ENCODE measurements around the gene MEIOSIN. TPM values are rescaled to one million over a fixed set of nuclear protein-coding genes. Genes with fewer than 3 reads are reported as not detected.
A peak's percentile ranks its signal among the peaks of the same experiment; 100 is the strongest.
"Not testable (repeated sequence)": the region's sequence is repeated elsewhere in the genome, so short reads cannot be mapped to it uniquely, and the experiment has no call there.

MEIOSIN gene
- total RNA-seq (2021) (not detected in 2 replicates), Bru-seq, nascent RNA (percentile 3 among the genes with signal in this experiment), BruChase-seq, experiment 1, labeled RNA remaining after a 2-hour chase (percentile 3 among the genes with signal in this experiment), BruChase-seq, experiment 2, labeled RNA remaining after a 6-hour chase (percentile 8 among the genes with signal in this experiment)
- long read RNA-seq = 0 reads

- H3K9me2 ChIP-seq (ENCODE audit: insufficient read depth) = no peaks in the 10 kb centered on the region
- ChIA-PET CTCF (interaction anchor here (0.6 kb wide), 1 partner anchor 56 kb away, joined by 3 read pairs; no protein-coding TSS in a partner anchor), POLR2A (ENCODE audit: unreplicated experiment) (no interaction called here)
- H3K9me3 ChIP-seq (ENCODE audit: insufficient read depth, low read depth) = no peaks in the 10 kb centered on the region
- H3K36me3 ChIP-seq (ENCODE audit: low read depth) = no peaks in the 10 kb centered on the region
- peaks cover 13% of the 10 kb centered on the region for H3K4me1 ChIP-seq (replicated peaks; ENCODE audit: insufficient read depth)
- peaks cover 24% of the 10 kb centered on the region for H3K79me2 ChIP-seq (ENCODE audit: low read depth)
- H3K27me3 ChIP-seq (ENCODE audit: insufficient read depth, low read depth) = no peaks in the 10 kb centered on the region
- no peak within 1 kb of the TSS for H3K27ac ChIP-seq
- DNase-seq = no peak
- H3F3A ChIP-seq (ENCODE audit: insufficient read depth, low read depth) = peaks cover 26% of the 10 kb centered on the region
- peaks cover 1% of the 10 kb centered on the region; the same call in 1 of the 2 replicates for H4K20me1 ChIP-seq (ENCODE audit: insufficient read depth)
- no TSS peak for BruUV-seq (replicated peaks)
- H3K4me3 ChIP-seq = no peak within 1 kb of the TSS
- no peak for TF ChIP-seq CTCF (conservative IDR thresholded peaks at IDR 0.05)
- no peak for TF ChIP-seq EZH2 (IDR thresholded peaks at IDR 0.05; ENCODE audit: low read depth)
- intact Hi-C loops (cut with micrococcal nuclease; ENCODE audit: unreplicated experiment) = no loop called here
- H3K4me2 ChIP-seq = no peak within 1 kb of the TSS
- no peak within 1 kb of the TSS for H2AFZ ChIP-seq
Measured at GRCh38 chr19:45733160-45733810, at the start of gene MEIOSIN. TSS of gene MEIOSIN (plus strand) at chr19:45733439. CDS start at chr19:45735377, 1,938 bp downstream.

- Histone ChIP-seq H3K36me3 (ENCODE audit: low read depth) (peaks cover 30% of the 10 kb centered on the region; the same call in 1 of the 2 replicates), H3F3A (ENCODE audit: insufficient read depth, low read depth) (peaks cover 76% of the 10 kb centered on the region), H4K20me1 (ENCODE audit: insufficient read depth) (peaks cover 25% of the 10 kb centered on the region), H3K79me2 (ENCODE audit: low read depth) (peaks cover 18% of the 10 kb centered on the region)
- H3K27ac ChIP-seq; BruUV-seq (replicated peaks); H3K4me3 ChIP-seq; CTCF ChIA-PET; H3K4me2 ChIP-seq; H3K27me3 ChIP-seq (ENCODE audit: insufficient read depth, low read depth); H3K4me1 ChIP-seq (replicated peaks; ENCODE audit: insufficient read depth); H3K9me2 ChIP-seq (ENCODE audit: insufficient read depth); DNase-seq; H2AFZ ChIP-seq; intact Hi-C loops (cut with micrococcal nuclease; ENCODE audit: unreplicated experiment); H3K9me3 ChIP-seq (ENCODE audit: insufficient read depth, low read depth): not testable (repeated sequence)
- POLR2A ChIA-PET (ENCODE audit: unreplicated experiment) = interaction anchor here (0.6 kb wide), 3 partner anchors 13 to 727 kb away, joined by 4 to 13 read pairs (median 9); no protein-coding TSS in a partner anchor
Measured at GRCh38 chr19:45685045-45685444, 48.2 kb upstream of the MEIOSIN start.

- H3K9me2 ChIP-seq (ENCODE audit: insufficient read depth) = no peaks in the 10 kb centered on the region
- no peaks in the 10 kb centered on the region for H3K27me3 ChIP-seq (ENCODE audit: insufficient read depth, low read depth)
- H3K4me1 ChIP-seq (replicated peaks; ENCODE audit: insufficient read depth) = peaks cover 7% of the 10 kb centered on the region
- intact Hi-C loops (cut with micrococcal nuclease; ENCODE audit: unreplicated experiment) = no loop called here
- TF ChIP-seq EZH2 (IDR thresholded peaks at IDR 0.05; ENCODE audit: low read depth) = no peak
- TF ChIP-seq CTCF (conservative IDR thresholded peaks at IDR 0.05) = no peak
- H3K27ac ChIP-seq = no peak overlapping the region
- H3K9me3 ChIP-seq (ENCODE audit: insufficient read depth, low read depth) = no peaks in the 10 kb centered on the region
- peaks cover 63% of the 10 kb centered on the region for H3F3A ChIP-seq (ENCODE audit: insufficient read depth, low read depth)
- peaks cover 33% of the 10 kb centered on the region for H3K79me2 ChIP-seq (ENCODE audit: low read depth)
- CTCF ChIA-PET = no interaction called here
- H3K4me3 ChIP-seq = no peak overlapping the region
- H3K4me2 ChIP-seq = no peak overlapping the region
- H3K36me3 ChIP-seq (ENCODE audit: low read depth) = peaks cover 30% of the 10 kb centered on the region; the same call in 1 of the 2 replicates
- BruUV-seq (replicated peaks) = no TSS peak
- POLR2A ChIA-PET (ENCODE audit: unreplicated experiment) = no interaction called here
- peaks cover 25% of the 10 kb centered on the region for H4K20me1 ChIP-seq (ENCODE audit: insufficient read depth)
- no peak overlapping the region for H2AFZ ChIP-seq
- no peak for DNase-seq
Measured at GRCh38 chr19:45687599-45687998, 45.6 kb upstream of the MEIOSIN start.

Data from PC-9 (cell line).